Uterus (tissue), 2 donors: ENCODE data around the gene ACAP3.

Experiments used
- CTCF ChIP-seq, 4 experiments: fragments of 200-600 bp in 2 of 4; fragments of 450-650 bp in 2 of 4; sonication (generic) in 2 of 4; IDR thresholded peaks; one replicate each; pipeline ENCODE4 v1.5.1; 2016 to 2019; ENCODE audit warnings: antibody characterized with exemption in 4 of 4, mild to moderate bottlenecking in 2 of 4, moderate library complexity in 1 of 4
- POLR2A ChIP-seq, 2 donors: fragments of 450-650 bp; IDR thresholded peaks; one replicate each; pipeline ENCODE4 v1.6.1; 2016; ENCODE audit warnings: antibody characterized with exemption in 2 of 2, mild to moderate bottlenecking in 1 of 2, moderate library complexity in 1 of 2

- TF ChIP-seq POLR2A (IDR thresholded peaks at IDR 0.05) (no peak), CTCF (IDR thresholded peaks at IDR 0.05) (no peak)
These were observed 34.9 kb upstream of the ACAP3 start for GRCh38 chr1:1342584-1343115.
